ENCODE results near the gene ARHGEF16. TPM values are rescaled to one million over a fixed set of nuclear protein-coding genes. Genes with fewer than 3 reads are reported as not detected.

The ARHGEF16 gene
- total RNA-seq, 1 donor from 2014 or later = 1.3 TPM

GRCh38 chr1:3463013-3463385 lies 8.5 kb downstream of the ARHGEF16 start:
- no peak for TF ChIP-seq EZH2phosphoT487 (IDR thresholded peaks at IDR 0.05)
- no peak for TF ChIP-seq EZH2 (IDR thresholded peaks at IDR 0.05)
- TF ChIP-seq CTCF (IDR thresholded peaks at IDR 0.05) = no peak
- Histone ChIP-seq H4K20me1 (ENCODE audit: low read depth) (no peaks in the 10 kb centered on the region), H3K4me3 (no peak overlapping the region), H3K4me2 (no peak overlapping the region), H3K9me3 (ENCODE audit: low read depth) (no peaks in the 10 kb centered on the region), H3K27me3 (no peaks in the 10 kb centered on the region), H3K27ac (no peak overlapping the region), H3K36me3 (no peaks in the 10 kb centered on the region), H3K79me2 (ENCODE audit: low read depth) (no peaks in the 10 kb centered on the region), H2AFZ (replicated peaks) (no peak overlapping the region), H3K4me1 (peaks cover 7% of the 10 kb centered on the region), H3F3A (ENCODE audit: low read depth) (peaks cover 6% of the 10 kb centered on the region), H3K9ac (no peak overlapping the region)
- Mint-ChIP-seq H3K27me3 (ENCODE audit: insufficient read depth, low read depth) (peaks cover 4% of the 10 kb centered on the region), H3K36me3 (no peaks in the 10 kb centered on the region), H3K4me3 (no peak overlapping the region), H3K27ac (no peak overlapping the region), H3K9me3 (no peaks in the 10 kb centered on the region), H3K4me1 (peaks cover 39% of the 10 kb centered on the region)
- DNase-seq (ENCODE audit: low spot score) = no peak

- peaks cover 2% of the 10 kb centered on the region for H3K4me1 ChIP-seq
- H3K27me3 ChIP-seq = no peaks in the 10 kb centered on the region
- H4K20me1 ChIP-seq (ENCODE audit: low read depth) = no peaks in the 10 kb centered on the region
- Mint-ChIP-seq H3K4me3 (no peak overlapping the region), H3K27ac (no peak overlapping the region), H3K4me1 (peaks cover 35% of the 10 kb centered on the region), H3K27me3 (ENCODE audit: insufficient read depth, low read depth) (peaks cover 4% of the 10 kb centered on the region), H3K9me3 (no peaks in the 10 kb centered on the region), H3K36me3 (no peaks in the 10 kb centered on the region)
- H3K27ac ChIP-seq = no peak overlapping the region
- no peak overlapping the region for H2AFZ ChIP-seq (replicated peaks)
- no peak overlapping the region for H3K9ac ChIP-seq
- H3F3A ChIP-seq (ENCODE audit: low read depth) = peaks cover 2% of the 10 kb centered on the region
- no peaks in the 10 kb centered on the region for H3K9me3 ChIP-seq (ENCODE audit: low read depth)
- no peak overlapping the region for H3K4me3 ChIP-seq
- no peaks in the 10 kb centered on the region for H3K79me2 ChIP-seq (ENCODE audit: low read depth)
- H3K4me2 ChIP-seq = no peak overlapping the region
- DNase-seq (ENCODE audit: low spot score) = no peak
- no peaks in the 10 kb centered on the region for H3K36me3 ChIP-seq
- TF ChIP-seq EZH2 (IDR thresholded peaks at IDR 0.05) (no peak), CTCF (IDR thresholded peaks at IDR 0.05) (no peak), EZH2phosphoT487 (IDR thresholded peaks at IDR 0.05) (no peak)
Observed at GRCh38 chr1:3463408-3463863, 9.0 kb downstream of the ARHGEF16 start.

GRCh38 chr1:3463891-3464648 lies 9.6 kb downstream of the ARHGEF16 start:
- TF ChIP-seq EZH2phosphoT487 (IDR thresholded peaks at IDR 0.05) (no peak), EZH2 (IDR thresholded peaks at IDR 0.05) (no peak), CTCF (IDR thresholded peaks at IDR 0.05) (no peak)
- DNase-seq (ENCODE audit: low spot score) = no peak

More at GRCh38 chr1:3463891-3464648, 9.6 kb downstream of the ARHGEF16 start:
- no peak overlapping the region for H3K9ac ChIP-seq
- no peaks in the 10 kb centered on the region for H4K20me1 ChIP-seq (ENCODE audit: low read depth)
- no peak overlapping the region for H3K4me3 ChIP-seq
- Mint-ChIP-seq H3K27ac (no peak overlapping the region), H3K4me1 (peaks cover 29% of the 10 kb centered on the region), H3K4me3 (no peak overlapping the region), H3K9me3 (no peaks in the 10 kb centered on the region), H3K27me3 (ENCODE audit: insufficient read depth, low read depth) (peaks cover 4% of the 10 kb centered on the region), H3K36me3 (no peaks in the 10 kb centered on the region)
- H3K27me3 ChIP-seq = no peaks in the 10 kb centered on the region
- no peaks in the 10 kb centered on the region for H3K79me2 ChIP-seq (ENCODE audit: low read depth)
- no peaks in the 10 kb centered on the region for H3K36me3 ChIP-seq
- H3K9me3 ChIP-seq (ENCODE audit: low read depth) = no peaks in the 10 kb centered on the region
- no peak overlapping the region for H3K4me2 ChIP-seq
- H2AFZ ChIP-seq (replicated peaks) = no peak overlapping the region
- no peak overlapping the region for H3K27ac ChIP-seq
- H3F3A ChIP-seq (ENCODE audit: low read depth) = no peaks in the 10 kb centered on the region
- no peaks in the 10 kb centered on the region for H3K4me1 ChIP-seq
